OCI-LY3 (cell line): Measurements from ENCODE around the gene FRMD8.
A peak's percentile ranks its signal among the peaks of the same experiment; 100 is the strongest.

Experiments
- H2AFZ ChIP-seq: fragments of 200-600, 300-600 bp; shearing (Covaris generic); 2 replicates; pipeline ENCODE4 v1.6.0; 2014; ENCODE audit warnings: antibody characterized with exemption, low read depth, low read length
- H3K27ac ChIP-seq: fragments of 200-600, 300-600 bp; sonication (generic); 2 replicates; pipeline ENCODE4 v1.5.1; 2014; ENCODE audit warnings: mild to moderate bottlenecking, low read length, moderate library complexity, mixed read lengths
- H3K27me3 ChIP-seq: fragments of 200-600, 300-600 bp; sonication (generic); 2 replicates; pipeline ENCODE4 v1.6.1; 2014; ENCODE audit warnings: low read depth, low read length, mixed read lengths
- H3K36me3 ChIP-seq: fragments of 200-600, 300-600 bp; sonication (generic); replicated peaks from 2 replicates; pipeline ENCODE3; 2014; ENCODE audit warnings: low read depth, low read length, mixed read lengths
- H3K4me1 ChIP-seq: fragments of 300-600, 200-600 bp; sonication (generic); 2 replicates; pipeline ENCODE4 v1.6.1; 2014; ENCODE audit warnings: low read length, mixed read lengths
- H3K4me2 ChIP-seq: fragments of 200-600, 300-600 bp; sonication (generic); 2 replicates; pipeline ENCODE4 v1.6.1; 2014; ENCODE audit warnings: low read length, mixed read lengths
- H3K4me3 ChIP-seq: fragments of 300-600, 200-600 bp; sonication (generic); 2 replicates; pipeline ENCODE4 v1.5.1; 2014; ENCODE audit warnings: antibody characterized with exemption, mild to moderate bottlenecking, low read length, moderate library complexity
- H3K79me2 ChIP-seq: fragments of 300-600, 200-600 bp; shearing (Covaris generic); 2 replicates; pipeline ENCODE4 v1.6.1; 2014; ENCODE audit warnings: mild to moderate bottlenecking, low read length, mixed read lengths
- H3K9ac ChIP-seq: fragments of 300-600, 200-600 bp; shearing (Covaris generic); 2 replicates; pipeline ENCODE4 v1.6.0; 2014; ENCODE audit warnings: mild to moderate bottlenecking, low read length, moderate library complexity
- H3K9me3 ChIP-seq: fragments of 200-600, 300-600 bp; shearing (Covaris generic); 2 replicates; pipeline ENCODE4 v1.6.1; 2014; ENCODE audit warnings: low read length, mixed read lengths; ENCODE audit not compliant: insufficient read depth
- H4K20me1 ChIP-seq: fragments of 200-600, 300-600 bp; sonication (generic); 2 replicates; pipeline ENCODE4 v1.6.1; 2016; ENCODE audit warnings: low read length, mixed read lengths; ENCODE audit not compliant: insufficient read depth
- EZH2phosphoT487 ChIP-seq: fragments of 200-600 bp; shearing (Covaris generic); IDR thresholded peaks from 2 replicates; pipeline ENCODE4 v1.6.1; 2018; ENCODE audit warnings: antibody characterized with exemption, mixed run types, low read depth
- TF ChIP-seq, protein P1 (sequence below): fragments of 200-600, 300-600 bp; sonication (generic); IDR thresholded peaks from 2 replicates; pipeline ENCODE4 v1.5.1; 2014; ENCODE audit warnings: antibody characterized with exemption, low read length, low read depth

Gene FRMD8

GRCh38 chr11:65439331-65440181 is 53.1 kb downstream of the FRMD8 start:
- Histone ChIP-seq H2AFZ (no peak overlapping the region), H3K27me3 (no peaks in the 10 kb centered on the region), H3K4me3 (no peak overlapping the region), H3K27ac (no peak overlapping the region), H3K9ac (no peak overlapping the region), H3K4me2 (peak overlapping the region; percentile 30), H3K9me3 (no peaks in the 10 kb centered on the region), H3K79me2 (peaks cover 29% of the 10 kb centered on the region), H4K20me1 (peaks cover 96% of the 10 kb centered on the region), H3K4me1 (peaks cover 51% of the 10 kb centered on the region), H3K36me3 (peaks cover 71% of the 10 kb centered on the region)
- no peak for TF ChIP-seq EZH2phosphoT487
- TF ChIP-seq, protein P1, sequence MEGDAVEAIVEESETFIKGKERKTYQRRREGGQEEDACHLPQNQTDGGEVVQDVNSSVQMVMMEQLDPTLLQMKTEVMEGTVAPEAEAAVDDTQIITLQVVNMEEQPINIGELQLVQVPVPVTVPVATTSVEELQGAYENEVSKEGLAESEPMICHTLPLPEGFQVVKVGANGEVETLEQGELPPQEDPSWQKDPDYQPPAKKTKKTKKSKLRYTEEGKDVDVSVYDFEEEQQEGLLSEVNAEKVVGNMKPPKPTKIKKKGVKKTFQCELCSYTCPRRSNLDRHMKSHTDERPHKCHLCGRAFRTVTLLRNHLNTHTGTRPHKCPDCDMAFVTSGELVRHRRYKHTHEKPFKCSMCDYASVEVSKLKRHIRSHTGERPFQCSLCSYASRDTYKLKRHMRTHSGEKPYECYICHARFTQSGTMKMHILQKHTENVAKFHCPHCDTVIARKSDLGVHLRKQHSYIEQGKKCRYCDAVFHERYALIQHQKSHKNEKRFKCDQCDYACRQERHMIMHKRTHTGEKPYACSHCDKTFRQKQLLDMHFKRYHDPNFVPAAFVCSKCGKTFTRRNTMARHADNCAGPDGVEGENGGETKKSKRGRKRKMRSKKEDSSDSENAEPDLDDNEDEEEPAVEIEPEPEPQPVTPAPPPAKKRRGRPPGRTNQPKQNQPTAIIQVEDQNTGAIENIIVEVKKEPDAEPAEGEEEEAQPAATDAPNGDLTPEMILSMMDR: no peak

- H2AFZ ChIP-seq: no peak overlapping the region
- H3K36me3 ChIP-seq: peaks cover 57% of the 10 kb centered on the region
- H3K79me2 ChIP-seq: peaks cover 23% of the 10 kb centered on the region
- TF ChIP-seq EZH2phosphoT487: no peak
- TF ChIP-seq, protein P1: no peak
- peak overlapping the region; percentile 25 for H3K27ac ChIP-seq
- H3K4me3 ChIP-seq: no peak overlapping the region
- H3K9me3 ChIP-seq: no peaks in the 10 kb centered on the region
- H3K27me3 ChIP-seq: no peaks in the 10 kb centered on the region
- peaks cover 88% of the 10 kb centered on the region for H4K20me1 ChIP-seq
- H3K4me1 ChIP-seq: peaks cover 51% of the 10 kb centered on the region
- no peak overlapping the region for H3K9ac ChIP-seq
- peak overlapping the region; percentile 11 for H3K4me2 ChIP-seq
These were observed 54.5 kb downstream of the FRMD8 start for GRCh38 chr11:65440831-65441499.

DNA sequence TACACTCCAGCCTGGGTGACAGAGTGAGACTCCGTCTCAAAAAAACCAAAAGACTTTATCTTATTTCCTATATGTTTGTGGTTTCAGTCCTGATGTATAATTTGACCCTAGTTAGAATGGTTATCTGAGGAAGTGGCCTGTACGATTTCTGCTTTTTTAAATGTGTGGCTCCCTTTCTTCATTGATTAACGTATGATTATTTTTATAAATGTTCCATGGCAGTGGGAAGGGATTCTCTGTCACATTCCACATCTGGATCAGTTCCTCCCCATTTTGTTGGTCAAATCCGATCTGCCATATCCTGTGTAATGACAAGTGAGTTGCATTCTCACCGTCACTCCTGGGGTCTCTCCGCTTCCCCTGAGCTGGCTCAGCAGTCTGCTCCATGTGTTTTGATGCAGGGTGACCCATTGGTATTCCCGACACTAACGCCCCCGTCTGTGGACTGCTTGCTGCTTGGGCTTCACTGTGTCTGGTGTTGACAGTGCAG is 56.5 kb downstream of the FRMD8 start:
- no peak overlapping the region for H3K4me2 ChIP-seq
- peaks cover 51% of the 10 kb centered on the region for H3K4me1 ChIP-seq
- H3K27me3 ChIP-seq: no peaks in the 10 kb centered on the region
- TF ChIP-seq, protein P1: no peak
- H3K79me2 ChIP-seq: peaks cover 17% of the 10 kb centered on the region; the same call in 1 of the 2 replicates
- H2AFZ ChIP-seq: no peak overlapping the region
- H4K20me1 ChIP-seq: peaks cover 78% of the 10 kb centered on the region
- H3K9me3 ChIP-seq: no peaks in the 10 kb centered on the region
- H3K4me3 ChIP-seq: no peak overlapping the region
- peaks cover 46% of the 10 kb centered on the region for H3K36me3 ChIP-seq
- H3K9ac ChIP-seq: no peak overlapping the region
- peak overlapping the region; percentile 0; the same call in 1 of the 2 replicates for H3K27ac ChIP-seq
